CMK (cell line): ENCODE measurements around the gene TBC1D14.

ENCODE experiments used
- DNase-seq: peaks from one replicate; pipeline ENCODE4 v3.0.0-alpha.2; 2010; ENCODE audit warnings: low read depth

The TBC1D14 gene

GRCh38 chr4:6909113-6909969 is at the start of gene TBC1D14:
Gene TBC1D14, plus strand, starts transcription at chr4:6909826. Its CDS starts 13,564 bp downstream, at chr4:6923390.
- no peak for DNase-seq

GRCh38 chr4:6868386-6868785 is 41.2 kb upstream of the TBC1D14 start:
- DNase-seq = no peak

DNA sequence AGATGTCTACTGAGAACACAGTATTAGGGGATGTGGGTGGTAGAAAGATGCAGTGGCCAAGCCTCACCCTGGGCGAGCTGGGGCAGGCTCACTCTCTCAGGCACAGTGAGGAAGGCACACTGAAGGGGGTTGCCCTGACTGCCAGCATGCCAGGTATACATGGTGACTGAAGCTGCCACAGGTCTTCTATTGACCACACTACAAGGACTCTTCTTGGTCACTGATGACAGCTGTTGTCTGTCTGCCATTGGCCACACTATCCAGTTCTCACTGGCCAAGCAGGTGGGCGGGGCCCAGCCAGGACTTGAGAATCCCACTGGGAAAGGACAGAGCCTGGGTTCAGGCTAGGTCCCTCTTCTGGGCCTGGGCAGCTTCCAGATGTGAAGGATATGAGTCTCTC is 39.7 kb upstream of the TBC1D14 start:
- DNase-seq = no peak

DNA sequence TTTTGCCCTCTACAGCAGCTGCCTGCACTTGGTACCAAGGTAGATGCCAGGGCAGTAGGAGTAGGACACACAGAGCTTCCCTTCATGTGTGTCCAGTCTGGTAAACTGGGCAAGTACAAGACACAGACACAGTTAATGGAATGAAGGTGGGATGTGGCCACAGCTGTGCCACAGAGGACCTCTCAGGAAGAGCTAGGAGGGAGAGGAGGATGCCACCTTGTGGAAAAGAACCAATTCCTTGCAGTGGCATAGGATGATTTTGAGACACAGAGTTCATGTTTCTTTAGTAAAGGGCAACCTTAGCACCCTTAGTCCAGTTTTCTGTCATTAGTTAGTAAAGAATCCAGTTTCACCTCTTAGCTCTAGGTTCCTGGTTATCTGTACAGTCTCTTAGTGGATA is 36.3 kb upstream of the TBC1D14 start:
- no peak for DNase-seq

DNA sequence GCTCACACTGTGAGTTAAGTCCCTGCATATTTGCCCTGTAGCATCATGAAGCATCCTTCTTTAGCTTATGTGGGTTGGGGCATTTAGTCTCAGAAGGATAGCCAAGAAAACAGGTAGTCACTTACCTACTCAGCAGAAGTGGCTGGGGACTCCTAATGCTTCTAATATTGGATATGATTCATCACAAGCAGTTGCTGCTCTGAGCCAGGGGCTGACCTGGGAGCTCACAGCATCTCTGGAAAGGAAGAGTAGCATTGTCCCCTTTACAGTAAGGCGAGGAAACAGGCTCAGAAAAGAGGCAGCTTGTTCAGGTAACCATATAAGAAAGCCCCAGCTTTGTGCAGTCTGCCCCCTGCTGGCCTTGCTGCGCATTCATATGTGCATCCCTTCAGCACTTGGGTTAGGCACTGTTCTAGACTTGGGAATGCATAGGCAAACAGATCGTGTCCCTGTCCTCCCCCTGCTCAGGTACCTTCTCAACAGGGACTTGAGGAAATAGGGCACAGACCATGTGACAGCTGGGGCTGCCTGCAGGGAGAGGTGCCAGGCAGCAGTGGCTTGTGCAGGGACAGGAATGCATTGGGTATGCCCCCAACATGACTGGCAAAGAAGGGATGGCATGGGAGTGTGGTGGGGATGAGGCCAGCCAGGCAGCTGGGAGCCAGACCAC is 35.7 kb upstream of the TBC1D14 start:
- DNase-seq = no peak

DNA sequence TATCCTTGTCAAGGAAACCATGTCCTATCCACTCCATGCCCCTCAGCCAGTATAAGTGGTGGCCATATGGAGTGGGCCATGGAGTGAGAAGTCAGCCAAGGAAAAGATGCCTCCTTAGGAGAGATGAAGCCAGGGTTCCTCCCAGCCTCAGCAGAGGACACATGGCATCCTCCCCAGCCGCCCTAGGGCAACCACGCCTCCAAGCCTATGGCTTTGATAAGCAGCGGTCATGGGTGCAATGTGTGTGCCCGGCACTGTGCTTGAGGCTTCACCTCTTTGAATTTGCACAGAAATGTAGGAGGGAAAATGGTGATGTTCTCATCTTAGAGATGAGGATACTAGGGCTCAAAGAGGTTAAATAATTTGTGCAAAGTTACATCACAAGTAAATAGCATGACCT is 34.6 kb upstream of the TBC1D14 start:
- no peak for DNase-seq

- DNase-seq = no peak
These were observed 34.2 kb upstream of the TBC1D14 start for GRCh38 chr4:6875431-6875831.

DNA sequence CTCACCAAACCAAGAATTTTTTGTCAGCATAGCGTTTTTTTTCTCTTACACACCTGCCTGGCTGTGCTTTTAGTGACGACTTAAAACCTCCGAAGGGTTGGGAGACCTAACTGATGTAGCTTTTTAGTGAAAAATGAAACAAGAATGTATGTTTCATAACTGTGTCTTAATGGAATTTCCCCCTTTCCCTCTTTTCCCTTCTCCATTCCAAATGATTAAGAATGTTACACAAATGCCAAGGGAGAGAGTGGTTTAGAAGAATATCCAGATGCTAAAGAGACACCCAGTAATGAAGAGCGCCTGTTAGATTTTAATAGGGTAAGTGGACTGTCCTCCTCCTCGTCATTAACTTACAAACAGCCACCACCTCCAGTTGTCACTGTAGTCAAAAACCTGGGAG is 33.2 kb upstream of the TBC1D14 start:
- no peak for DNase-seq

DNA sequence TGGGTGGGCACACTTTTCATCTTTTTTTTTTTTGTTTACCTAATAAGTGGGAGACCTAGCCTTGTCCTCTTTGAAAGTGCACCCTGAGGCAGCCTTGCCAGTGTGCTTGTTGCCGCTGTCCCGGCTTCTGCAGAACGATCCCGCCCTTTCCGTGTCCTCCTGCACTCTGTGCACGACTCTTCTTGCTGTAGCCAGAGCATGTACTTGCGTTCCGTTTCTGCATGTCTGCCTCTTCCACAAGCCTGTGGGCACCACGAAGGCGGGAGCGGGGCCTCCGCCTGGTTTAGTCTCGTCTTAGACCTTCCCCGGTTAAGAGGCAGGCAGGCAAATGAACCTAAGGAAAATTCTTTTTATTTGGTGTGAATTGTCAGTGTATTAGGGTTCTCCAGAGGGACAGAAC is 32.6 kb upstream of the TBC1D14 start:
- DNase-seq = no peak

DNA sequence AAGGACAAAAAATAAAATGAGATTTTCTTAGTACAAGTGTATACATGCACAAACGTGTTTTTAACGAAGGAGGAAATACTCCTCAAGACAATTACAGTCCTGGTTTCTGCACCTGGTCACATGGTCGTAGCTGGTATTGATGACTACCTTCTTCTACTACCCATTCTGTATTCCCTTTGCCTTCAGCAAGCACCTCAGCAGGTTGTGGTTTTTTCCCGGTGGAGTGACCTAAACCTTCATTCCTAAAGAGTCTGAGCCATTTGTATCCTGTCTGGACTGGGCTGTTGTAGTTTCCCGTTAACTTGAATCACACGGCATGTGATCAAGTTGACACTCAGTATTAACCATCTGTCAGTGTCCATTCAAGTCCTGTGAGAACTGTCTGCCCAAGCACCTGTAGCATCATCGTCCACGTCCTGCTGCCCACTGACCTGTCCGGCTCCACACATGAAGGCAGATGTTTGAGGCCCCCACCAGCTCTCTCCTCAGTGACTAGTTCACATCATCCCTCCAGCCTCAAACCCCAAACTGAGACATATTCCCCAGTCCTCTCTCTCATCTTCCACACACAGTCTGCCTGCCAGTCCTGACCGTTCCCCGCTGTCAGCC is 31.1 kb upstream of the TBC1D14 start:
- DNase-seq = no peak

GRCh38 chr4:6880691-6881090 is 28.9 kb upstream of the TBC1D14 start:
- no peak for DNase-seq

- DNase-seq = no peak
These were observed 27.7 kb upstream of the TBC1D14 start for GRCh38 chr4:6881908-6882307.

GRCh38 chr4:6884341-6884870 is 25.2 kb upstream of the TBC1D14 start:
- DNase-seq = no peak

GRCh38 chr4:6885953-6886557 is 23.6 kb upstream of the TBC1D14 start:
- no peak for DNase-seq

DNA sequence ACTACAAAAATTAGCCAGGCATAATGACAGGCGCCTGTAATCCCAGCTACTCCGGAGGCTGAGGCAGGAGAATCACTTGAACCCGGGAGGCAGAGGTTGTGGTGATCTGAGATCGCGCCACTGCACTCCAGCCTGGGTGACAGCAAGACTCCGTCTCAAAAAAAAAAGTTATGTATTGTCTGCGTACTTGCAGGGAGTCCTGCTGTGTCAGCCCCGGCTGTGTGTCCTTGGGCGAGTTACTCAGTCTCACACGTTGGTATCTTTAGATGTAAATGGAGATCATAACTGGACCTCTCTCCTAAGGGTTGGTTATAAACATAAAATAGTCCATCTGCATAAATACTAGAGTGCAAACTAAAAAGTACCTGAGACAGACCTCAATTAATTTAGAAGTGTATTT is 22.7 kb upstream of the TBC1D14 start:
- DNase-seq = no peak

DNA sequence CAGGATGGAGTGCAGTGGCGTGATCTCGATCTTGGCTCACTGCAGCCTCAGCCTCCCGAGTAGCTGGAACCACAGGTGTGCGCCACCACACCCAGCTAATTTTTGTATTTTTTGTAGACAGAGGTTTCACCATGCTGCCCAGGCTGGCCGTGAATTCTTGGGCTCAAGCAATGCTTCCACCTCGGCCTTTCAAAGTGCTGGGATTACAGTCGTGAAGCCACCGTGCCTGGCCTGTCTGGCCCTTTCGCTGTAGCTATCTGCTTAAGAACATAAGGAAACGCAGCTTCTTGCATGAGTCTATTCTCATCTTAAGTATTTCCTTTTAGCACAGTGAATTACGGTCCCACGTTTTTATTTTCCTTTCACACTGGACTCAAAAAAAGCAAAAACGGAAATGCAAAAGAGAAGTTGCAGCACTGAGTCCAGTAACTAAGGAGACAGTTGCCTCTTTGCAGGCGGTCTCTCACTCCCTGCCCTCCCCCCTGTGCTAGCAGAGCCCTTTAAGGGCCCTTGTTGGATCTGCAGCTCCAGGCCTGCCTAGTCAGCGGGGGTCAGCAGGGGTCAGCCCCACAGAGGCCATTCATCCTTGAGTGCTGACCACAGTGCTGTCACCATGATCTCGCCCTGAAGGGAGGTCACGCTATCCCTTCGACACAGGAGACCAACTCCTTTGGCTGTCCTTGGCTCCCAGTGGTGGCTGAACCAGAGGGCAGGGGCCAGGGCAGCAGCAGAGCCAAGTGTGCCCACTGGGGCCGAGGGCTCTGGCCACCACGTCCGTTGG is 21.8 kb upstream of the TBC1D14 start:
- no peak for DNase-seq

- no peak for DNase-seq
These were observed 21.0 kb upstream of the TBC1D14 start for GRCh38 chr4:6888506-6889071.

GRCh38 chr4:6889101-6889735 is 20.4 kb upstream of the TBC1D14 start:
- DNase-seq = peak; percentile 97

GRCh38 chr4:6889736-6890324 is 19.8 kb upstream of the TBC1D14 start:
- DNase-seq = no peak

DNA sequence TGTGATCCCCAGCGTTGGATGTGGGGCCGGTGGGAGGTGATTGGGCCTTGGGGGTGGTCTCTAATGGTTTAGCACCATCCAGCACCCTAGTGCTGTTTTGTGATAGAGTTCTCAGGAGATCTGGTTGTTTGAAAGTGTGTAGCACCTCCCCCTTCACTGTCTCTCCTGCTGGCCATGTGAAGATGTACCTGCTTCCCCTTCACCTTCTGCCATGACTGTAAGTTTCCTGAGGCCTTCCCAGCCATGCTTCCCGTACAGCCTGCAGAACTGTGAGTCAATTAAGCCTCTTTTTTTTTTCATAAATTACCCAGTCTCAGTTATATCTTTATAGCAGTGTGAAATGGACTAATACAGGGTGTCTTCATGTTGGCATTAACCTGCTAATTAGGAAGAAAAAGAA is 19.3 kb upstream of the TBC1D14 start:
- DNase-seq = no peak
